Mesendoderm (in vitro differentiated cells): ENCODE results near the gene TIGD6.

ENCODE experiments used
- DNase-seq: peaks from one replicate; pipeline ENCODE4 v3.0.0; 2013
- H2AK5ac ChIP-seq: 2 replicates; pipeline ENCODE4 v1.6.1; 2013; ENCODE audit warnings: low read length, inconsistent platforms
- H2BK120ac ChIP-seq: 2 replicates; pipeline ENCODE4 v1.6.1; 2013; ENCODE audit warnings: low read depth, mild to moderate bottlenecking, low read length, moderate library complexity, mixed read lengths
- H2BK15ac ChIP-seq: replicated peaks from 2 replicates; pipeline ENCODE4 v1.6.1; 2013; ENCODE audit warnings: low read depth, mild to moderate bottlenecking, moderate library complexity
- H2BK5ac ChIP-seq: 2 replicates; pipeline ENCODE4 v1.6.1; 2013; ENCODE audit warnings: low read length, inconsistent platforms
- H3K18ac ChIP-seq: 2 replicates; pipeline ENCODE4 v1.6.1; 2013; ENCODE audit warnings: mild to moderate bottlenecking, low read length, mixed read lengths
- H3K23ac ChIP-seq: one replicate; pipeline ENCODE4 v1.6.1; 2013; ENCODE audit warnings: low read length
- H3K27ac ChIP-seq: 2 replicates; pipeline ENCODE4 v1.5.1; 2013; ENCODE audit warnings: low read depth, mild to moderate bottlenecking, inconsistent platforms, low read length, moderate library complexity
- H3K27me3 ChIP-seq: 2 replicates; pipeline ENCODE4 v1.6.1; 2013; ENCODE audit warnings: low read length, control low read depth, mild to moderate bottlenecking, inconsistent platforms; ENCODE audit not compliant: insufficient read depth, poor library complexity
- H3K36me3 ChIP-seq: 2 replicates; pipeline ENCODE4 v1.6.1; 2013; ENCODE audit warnings: low read length, inconsistent platforms; ENCODE audit not compliant: control insufficient read depth, insufficient read depth
- H3K4ac ChIP-seq: one replicate; pipeline ENCODE4 v1.6.1; 2013; ENCODE audit warnings: low read depth, mild to moderate bottlenecking, low read length, moderate library complexity
- H3K4me1 ChIP-seq: 2 replicates; pipeline ENCODE4 v1.6.1; 2013; ENCODE audit warnings: low read depth, low read length, inconsistent platforms; ENCODE audit not compliant: control insufficient read depth
- H3K4me2 ChIP-seq: 2 replicates; pipeline ENCODE4 v1.6.1; 2013; ENCODE audit warnings: low read length
- H3K4me3 ChIP-seq: 2 replicates; pipeline ENCODE4 v1.5.1; 2013; ENCODE audit warnings: mild to moderate bottlenecking, low read length
- H3K56ac ChIP-seq: one replicate; pipeline ENCODE4 v1.6.1; 2013; ENCODE audit warnings: low read length
- H3K79me1 ChIP-seq: 2 replicates; pipeline ENCODE4 v1.6.1; 2013; ENCODE audit warnings: low read length, inconsistent platforms
- H3K79me2 ChIP-seq: 2 replicates; pipeline ENCODE4 v1.6.1; 2013; ENCODE audit warnings: mild to moderate bottlenecking, low read length; ENCODE audit not compliant: control insufficient read depth, insufficient read depth
- H3K9ac ChIP-seq: 2 replicates; pipeline ENCODE4 v1.6.1; 2013; ENCODE audit warnings: low read length, inconsistent platforms
- H4K5ac ChIP-seq: one replicate; pipeline ENCODE4 v1.6.1; 2013; ENCODE audit warnings: low read length
- H4K8ac ChIP-seq: one replicate; pipeline ENCODE4 v1.6.1; 2013; ENCODE audit warnings: low read depth, mild to moderate bottlenecking, control low read depth, low read length, moderate library complexity
- WGBS: extraction: QIAGEN DNeasy Blood & Tissue Kit; methylation state at CpG from one replicate; pipeline ENCODE4 v1.1.7; 2013; ENCODE audit warnings: low lambda C conversion rate, missing lambda C conversion rate; ENCODE audit not compliant: insufficient coverage; ENCODE audit errors: extremely low coverage; 5-methylcytosine and 5-hydroxymethylcytosine counted together

Gene TIGD6

DNA sequence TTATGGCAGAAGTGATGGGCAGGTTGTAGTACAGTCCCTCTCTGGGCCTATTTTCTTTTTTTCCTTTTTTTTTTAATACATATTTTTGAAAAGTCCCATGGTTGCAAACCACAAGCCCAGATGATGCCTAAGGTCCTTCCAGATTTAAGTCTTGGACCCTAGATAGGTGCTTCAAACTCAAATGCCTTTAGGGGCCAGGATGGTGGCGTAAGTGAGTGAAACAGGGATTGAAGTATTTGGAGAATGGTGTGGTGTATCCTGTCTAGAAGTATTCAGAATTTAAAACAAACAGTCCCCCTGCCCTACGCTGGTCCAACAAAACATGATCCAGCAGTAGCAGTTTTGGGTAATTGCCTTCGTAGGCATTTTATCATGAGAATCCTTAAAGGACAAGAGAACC lies 2.2 kb downstream of the TIGD6 start:
- Histone ChIP-seq H3K27ac (no peak overlapping the region), H2AK5ac (no peak overlapping the region), H3K27me3 (no peaks in the 10 kb centered on the region), H4K8ac (no peak overlapping the region), H3K4me2 (no peak overlapping the region), H3K4me1 (peaks cover 7% of the 10 kb centered on the region), H4K5ac (no peak overlapping the region), H2BK15ac (no peak overlapping the region), H3K4me3 (no peak overlapping the region), H3K79me2 (peaks cover 18% of the 10 kb centered on the region), H3K4ac (no peak overlapping the region), H3K56ac (no peak overlapping the region), H2BK120ac (no peak overlapping the region), H3K9ac (no peak overlapping the region), H3K23ac (no peak overlapping the region), H3K36me3 (no peaks in the 10 kb centered on the region), H2BK5ac (no peak overlapping the region), H3K79me1 (peaks cover 7% of the 10 kb centered on the region), H3K18ac (no peak overlapping the region)
- no peak for DNase-seq
- no CpG with 5 or more reads among the region's 3 CpGs for WGBS

DNA sequence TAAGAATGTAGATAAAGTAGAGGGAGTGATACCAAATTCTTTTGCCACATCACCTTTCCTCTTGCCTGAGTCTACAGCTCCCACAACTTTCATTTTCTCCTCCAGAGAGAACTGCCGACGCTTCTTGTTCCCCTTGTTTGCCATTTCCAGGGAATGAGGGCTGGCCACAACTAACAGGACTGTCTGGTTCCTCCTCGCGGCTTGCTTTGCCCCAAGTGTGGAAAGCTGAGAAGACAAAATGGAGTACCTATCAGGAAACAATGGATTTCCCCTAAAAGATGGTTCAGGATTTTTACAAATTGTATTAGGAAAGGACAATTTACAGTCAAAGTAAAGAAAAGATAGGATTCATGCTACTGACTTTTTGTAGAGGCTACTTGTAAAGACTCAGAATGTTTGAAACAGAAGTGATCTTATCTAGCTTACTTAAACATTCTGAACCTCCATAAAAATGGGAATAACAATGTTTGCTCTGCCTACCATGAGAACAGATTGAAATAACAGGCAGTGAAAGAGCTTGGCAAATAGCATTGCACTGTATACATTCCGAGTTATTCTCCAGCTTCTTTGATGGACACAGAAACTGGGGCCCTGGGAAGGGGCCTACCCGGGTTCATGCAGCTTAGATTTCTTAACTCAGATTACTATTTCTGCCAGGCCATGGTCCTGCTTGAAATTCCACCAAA lies 4.1 kb downstream of the TIGD6 start:
- Histone ChIP-seq H3K79me2 (peaks cover 4% of the 10 kb centered on the region), H3K4me2 (no peak overlapping the region), H3K36me3 (no peaks in the 10 kb centered on the region), H3K56ac (no peak overlapping the region), H3K4me3 (no peak overlapping the region), H3K27me3 (no peaks in the 10 kb centered on the region), H2AK5ac (no peak overlapping the region), H2BK120ac (no peak overlapping the region), H3K79me1 (peaks cover 3% of the 10 kb centered on the region), H3K27ac (no peak overlapping the region), H3K18ac (no peak overlapping the region), H2BK5ac (no peak overlapping the region), H4K5ac (no peak overlapping the region), H3K23ac (no peak overlapping the region), H3K9ac (no peak overlapping the region), H4K8ac (no peak overlapping the region), H3K4ac (no peak overlapping the region), H2BK15ac (no peak overlapping the region), H3K4me1 (peaks cover 4% of the 10 kb centered on the region)
- no peak for DNase-seq
- WGBS, result no CpG with 5 or more reads among the region's 6 CpGs

DNA sequence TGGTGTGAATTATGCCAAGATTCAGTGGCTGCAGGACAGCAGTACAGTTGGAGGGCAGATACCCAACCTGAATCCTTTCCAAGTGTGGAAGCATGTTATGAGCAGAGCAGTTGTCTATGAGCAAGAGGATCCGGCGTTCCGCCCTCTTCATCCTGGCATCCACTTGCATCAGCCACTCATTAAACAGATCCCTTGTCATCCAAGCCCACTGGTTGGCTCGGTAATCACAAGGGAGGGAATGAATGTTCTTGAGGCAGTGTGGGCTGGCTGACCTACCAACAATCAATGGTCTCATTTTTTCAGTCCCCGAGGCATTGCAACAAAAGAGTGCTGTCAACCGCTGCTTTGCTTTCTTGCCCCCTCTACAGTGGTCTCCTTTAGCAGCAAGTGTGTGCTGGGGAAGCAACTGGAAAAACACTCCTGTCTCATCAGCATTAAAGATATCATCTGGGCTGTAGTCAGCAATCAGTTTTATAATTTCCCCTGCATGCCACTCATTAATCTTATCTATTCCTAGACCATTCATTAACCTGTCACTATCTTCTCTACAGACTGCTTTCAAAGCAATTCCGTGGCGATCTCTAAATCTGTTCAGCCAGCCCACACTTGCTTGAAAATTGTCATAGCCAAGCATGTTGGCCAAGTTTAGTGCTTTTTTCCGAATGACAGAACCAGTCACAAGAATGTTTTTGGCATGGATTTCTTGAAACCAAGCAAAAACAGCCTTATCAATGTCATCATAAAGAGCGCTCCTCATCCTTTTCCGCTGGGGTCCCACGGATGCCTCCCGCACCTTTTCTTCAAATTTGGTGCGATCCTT lies 4.9 kb downstream of the TIGD6 start:
- H3K9ac ChIP-seq, result no peak overlapping the region
- H3K79me2 ChIP-seq, result no peaks in the 10 kb centered on the region
- H2BK120ac ChIP-seq, result no peak overlapping the region
- H2BK5ac ChIP-seq, result no peak overlapping the region
- H2AK5ac ChIP-seq, result no peak overlapping the region
- H4K5ac ChIP-seq, result no peak overlapping the region
- no peak overlapping the region for H3K27ac ChIP-seq
- H3K4ac ChIP-seq, result no peak overlapping the region
- H3K56ac ChIP-seq, result no peak overlapping the region
- no peak overlapping the region for H3K4me3 ChIP-seq
- H3K4me2 ChIP-seq, result no peak overlapping the region
- peak; percentile 10 for DNase-seq
- no peak overlapping the region for H2BK15ac ChIP-seq
- H3K18ac ChIP-seq, result no peak overlapping the region
- no peak overlapping the region for H4K8ac ChIP-seq
- no CpG with 5 or more reads among the region's 14 CpGs for WGBS
- H3K4me1 ChIP-seq, result peaks cover 4% of the 10 kb centered on the region
- no peaks in the 10 kb centered on the region for H3K79me1 ChIP-seq
- H3K23ac ChIP-seq, result no peak overlapping the region
- no peaks in the 10 kb centered on the region for H3K36me3 ChIP-seq
- H3K27me3 ChIP-seq, result no peaks in the 10 kb centered on the region

DNA sequence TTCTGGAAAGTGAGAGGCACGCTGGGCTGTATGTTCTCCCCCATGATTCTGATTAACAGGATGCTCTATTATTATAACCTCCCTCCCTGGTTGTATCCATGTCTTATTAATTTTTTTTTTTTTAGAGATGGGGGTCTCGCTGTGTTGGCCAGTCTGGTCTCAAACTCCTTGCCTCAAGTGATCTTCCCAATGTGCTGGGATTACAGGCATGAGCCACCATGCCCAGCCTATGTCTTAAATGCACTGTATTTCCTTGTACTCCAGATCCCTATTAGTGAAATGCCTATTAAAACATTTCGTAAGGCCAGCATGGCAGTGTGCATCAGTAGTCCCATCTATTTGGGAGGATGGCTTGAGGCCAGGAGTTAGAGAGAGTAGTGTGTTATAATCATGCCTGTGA lies 7.0 kb downstream of the TIGD6 start:
- H2AK5ac ChIP-seq, result no peak overlapping the region
- H3K4ac ChIP-seq, result no peak overlapping the region
- no peak overlapping the region for H4K8ac ChIP-seq
- no peaks in the 10 kb centered on the region for H3K79me2 ChIP-seq
- no peak overlapping the region for H3K9ac ChIP-seq
- H3K36me3 ChIP-seq, result no peaks in the 10 kb centered on the region
- H2BK5ac ChIP-seq, result no peak overlapping the region
- H3K27me3 ChIP-seq, result no peaks in the 10 kb centered on the region
- no peak overlapping the region for H2BK15ac ChIP-seq
- H4K5ac ChIP-seq, result no peak overlapping the region
- no peaks in the 10 kb centered on the region for H3K79me1 ChIP-seq
- no peak overlapping the region for H3K56ac ChIP-seq
- H3K4me1 ChIP-seq, result no peaks in the 10 kb centered on the region
- no peak for DNase-seq
- no peak overlapping the region for H3K18ac ChIP-seq
- H2BK120ac ChIP-seq, result no peak overlapping the region
- no peak overlapping the region for H3K4me3 ChIP-seq
- no peak overlapping the region for H3K23ac ChIP-seq
- H3K27ac ChIP-seq, result no peak overlapping the region
- no peak overlapping the region for H3K4me2 ChIP-seq
- WGBS, result no CpG with 5 or more reads among the region's 3 CpGs

DNA sequence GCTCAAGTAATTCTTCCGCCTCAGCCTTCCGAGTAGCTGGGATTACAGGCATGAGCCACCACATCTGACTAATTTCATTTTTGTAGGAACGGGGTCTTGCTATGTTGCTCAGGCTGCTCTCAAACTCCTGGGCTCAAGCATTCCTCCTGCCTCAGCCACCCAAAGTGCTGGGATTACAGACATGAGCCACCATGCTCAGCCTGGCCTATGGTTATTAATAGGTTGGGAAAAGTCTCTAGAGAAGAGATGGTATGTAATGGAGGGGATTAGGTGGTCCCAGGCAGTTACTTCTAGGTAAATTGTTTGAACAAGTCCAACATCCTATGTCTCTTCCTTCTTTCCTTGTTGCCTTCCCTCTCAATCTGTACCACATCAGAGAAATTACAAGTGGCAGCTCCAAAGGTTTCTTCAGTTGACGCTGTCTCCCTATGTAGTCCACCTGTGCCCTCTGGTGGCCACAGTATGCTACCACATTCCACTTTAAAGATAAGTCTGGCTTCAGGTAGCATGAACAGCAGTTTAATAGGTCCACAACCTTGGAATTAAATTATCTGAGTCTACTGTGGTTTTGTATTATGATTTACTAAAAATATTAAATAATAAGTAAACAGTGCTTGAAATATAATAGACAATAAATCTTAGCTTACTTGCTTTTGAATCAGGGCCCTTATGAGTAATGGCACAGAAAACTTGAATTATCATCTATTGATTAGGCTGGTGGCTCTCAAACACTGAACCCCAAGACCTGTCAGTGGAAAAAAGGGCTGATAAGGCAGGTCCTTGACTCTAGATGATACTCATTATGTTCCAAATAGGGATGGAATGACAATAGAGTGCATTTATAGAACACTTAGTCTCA lies 9.7 kb downstream of the TIGD6 start:
- no peak overlapping the region for H2BK15ac ChIP-seq
- no peak overlapping the region for H4K8ac ChIP-seq
- H3K4me1 ChIP-seq, result no peaks in the 10 kb centered on the region
- no peak overlapping the region for H2BK120ac ChIP-seq
- no peak overlapping the region for H3K4me3 ChIP-seq
- H3K79me2 ChIP-seq, result no peaks in the 10 kb centered on the region
- no peaks in the 10 kb centered on the region for H3K27me3 ChIP-seq
- no CpG with 5 or more reads among the region's 4 CpGs for WGBS
- DNase-seq, result peak; percentile 81
- H3K4me2 ChIP-seq, result no peak overlapping the region
- no peaks in the 10 kb centered on the region for H3K36me3 ChIP-seq
- no peak overlapping the region for H3K4ac ChIP-seq
- no peaks in the 10 kb centered on the region for H3K79me1 ChIP-seq
- H4K5ac ChIP-seq, result no peak overlapping the region
- no peak overlapping the region for H3K23ac ChIP-seq
- no peak overlapping the region for H3K18ac ChIP-seq
- no peak overlapping the region for H3K27ac ChIP-seq
- H2AK5ac ChIP-seq, result no peak overlapping the region
- no peak overlapping the region for H3K56ac ChIP-seq
- no peak overlapping the region for H2BK5ac ChIP-seq
- no peak overlapping the region for H3K9ac ChIP-seq
